ENCODE data around the gene TOMM40.
"Not testable (repeated sequence)": the region's sequence is repeated elsewhere in the genome, so short reads cannot be mapped to it uniquely, and the experiment has no call there.

Gene TOMM40

DNA sequence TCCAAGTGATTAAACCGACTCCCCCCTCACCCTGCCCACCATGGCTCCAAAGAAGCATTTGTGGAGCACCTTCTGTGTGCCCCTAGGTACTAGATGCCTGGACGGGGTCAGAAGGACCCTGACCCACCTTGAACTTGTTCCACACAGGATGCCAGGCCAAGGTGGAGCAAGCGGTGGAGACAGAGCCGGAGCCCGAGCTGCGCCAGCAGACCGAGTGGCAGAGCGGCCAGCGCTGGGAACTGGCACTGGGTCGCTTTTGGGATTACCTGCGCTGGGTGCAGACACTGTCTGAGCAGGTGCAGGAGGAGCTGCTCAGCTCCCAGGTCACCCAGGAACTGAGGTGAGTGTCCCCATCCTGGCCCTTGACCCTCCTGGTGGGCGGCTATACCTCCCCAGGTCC is 16.6 kb downstream of the TOMM40 start:
- TF ChIP-seq, protein P1, sequence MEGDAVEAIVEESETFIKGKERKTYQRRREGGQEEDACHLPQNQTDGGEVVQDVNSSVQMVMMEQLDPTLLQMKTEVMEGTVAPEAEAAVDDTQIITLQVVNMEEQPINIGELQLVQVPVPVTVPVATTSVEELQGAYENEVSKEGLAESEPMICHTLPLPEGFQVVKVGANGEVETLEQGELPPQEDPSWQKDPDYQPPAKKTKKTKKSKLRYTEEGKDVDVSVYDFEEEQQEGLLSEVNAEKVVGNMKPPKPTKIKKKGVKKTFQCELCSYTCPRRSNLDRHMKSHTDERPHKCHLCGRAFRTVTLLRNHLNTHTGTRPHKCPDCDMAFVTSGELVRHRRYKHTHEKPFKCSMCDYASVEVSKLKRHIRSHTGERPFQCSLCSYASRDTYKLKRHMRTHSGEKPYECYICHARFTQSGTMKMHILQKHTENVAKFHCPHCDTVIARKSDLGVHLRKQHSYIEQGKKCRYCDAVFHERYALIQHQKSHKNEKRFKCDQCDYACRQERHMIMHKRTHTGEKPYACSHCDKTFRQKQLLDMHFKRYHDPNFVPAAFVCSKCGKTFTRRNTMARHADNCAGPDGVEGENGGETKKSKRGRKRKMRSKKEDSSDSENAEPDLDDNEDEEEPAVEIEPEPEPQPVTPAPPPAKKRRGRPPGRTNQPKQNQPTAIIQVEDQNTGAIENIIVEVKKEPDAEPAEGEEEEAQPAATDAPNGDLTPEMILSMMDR (IDR thresholded peaks at IDR 0.05; ENCODE audit: low read depth, low read length, missing control alignments) = no peak
- H3K4me3 ChIP-seq (replicated peaks; ENCODE audit: low read depth, low read length) = no peak overlapping the region
- DNase-seq (ENCODE audit: extremely low read depth, low read depth) = no peak

DNA sequence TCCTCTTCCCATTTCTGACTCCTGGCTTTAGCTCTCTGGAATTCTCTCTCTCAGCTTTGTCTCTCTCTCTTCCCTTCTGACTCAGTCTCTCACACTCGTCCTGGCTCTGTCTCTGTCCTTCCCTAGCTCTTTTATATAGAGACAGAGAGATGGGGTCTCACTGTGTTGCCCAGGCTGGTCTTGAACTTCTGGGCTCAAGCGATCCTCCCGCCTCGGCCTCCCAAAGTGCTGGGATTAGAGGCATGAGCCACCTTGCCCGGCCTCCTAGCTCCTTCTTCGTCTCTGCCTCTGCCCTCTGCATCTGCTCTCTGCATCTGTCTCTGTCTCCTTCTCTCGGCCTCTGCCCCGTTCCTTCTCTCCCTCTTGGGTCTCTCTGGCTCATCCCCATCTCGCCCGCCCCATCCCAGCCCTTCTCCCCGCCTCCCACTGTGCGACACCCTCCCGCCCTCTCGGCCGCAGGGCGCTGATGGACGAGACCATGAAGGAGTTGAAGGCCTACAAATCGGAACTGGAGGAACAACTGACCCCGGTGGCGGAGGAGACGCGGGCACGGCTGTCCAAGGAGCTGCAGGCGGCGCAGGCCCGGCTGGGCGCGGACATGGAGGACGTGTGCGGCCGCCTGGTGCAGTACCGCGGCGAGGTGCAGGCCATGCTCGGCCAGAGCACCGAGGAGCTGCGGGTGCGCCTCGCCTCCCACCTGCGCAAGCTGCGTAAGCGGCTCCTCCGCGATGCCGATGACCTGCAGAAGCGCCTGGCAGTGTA is 17.2 kb downstream of the TOMM40 start:
- TF ChIP-seq, protein P1 (IDR thresholded peaks at IDR 0.05; ENCODE audit: low read depth, low read length, missing control alignments) = no peak
- no peak overlapping the region for H3K4me3 ChIP-seq (replicated peaks; ENCODE audit: low read depth, low read length)
- DNase-seq (ENCODE audit: extremely low read depth, low read depth) = no peak

DNA sequence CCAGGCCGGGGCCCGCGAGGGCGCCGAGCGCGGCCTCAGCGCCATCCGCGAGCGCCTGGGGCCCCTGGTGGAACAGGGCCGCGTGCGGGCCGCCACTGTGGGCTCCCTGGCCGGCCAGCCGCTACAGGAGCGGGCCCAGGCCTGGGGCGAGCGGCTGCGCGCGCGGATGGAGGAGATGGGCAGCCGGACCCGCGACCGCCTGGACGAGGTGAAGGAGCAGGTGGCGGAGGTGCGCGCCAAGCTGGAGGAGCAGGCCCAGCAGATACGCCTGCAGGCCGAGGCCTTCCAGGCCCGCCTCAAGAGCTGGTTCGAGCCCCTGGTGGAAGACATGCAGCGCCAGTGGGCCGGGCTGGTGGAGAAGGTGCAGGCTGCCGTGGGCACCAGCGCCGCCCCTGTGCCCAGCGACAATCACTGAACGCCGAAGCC is 17.8 kb downstream of the TOMM40 start:
- DNase-seq (ENCODE audit: extremely low read depth, low read depth) = no peak
- TF ChIP-seq, protein P1 (IDR thresholded peaks at IDR 0.05; ENCODE audit: low read depth, low read length, missing control alignments) = no peak

DNA sequence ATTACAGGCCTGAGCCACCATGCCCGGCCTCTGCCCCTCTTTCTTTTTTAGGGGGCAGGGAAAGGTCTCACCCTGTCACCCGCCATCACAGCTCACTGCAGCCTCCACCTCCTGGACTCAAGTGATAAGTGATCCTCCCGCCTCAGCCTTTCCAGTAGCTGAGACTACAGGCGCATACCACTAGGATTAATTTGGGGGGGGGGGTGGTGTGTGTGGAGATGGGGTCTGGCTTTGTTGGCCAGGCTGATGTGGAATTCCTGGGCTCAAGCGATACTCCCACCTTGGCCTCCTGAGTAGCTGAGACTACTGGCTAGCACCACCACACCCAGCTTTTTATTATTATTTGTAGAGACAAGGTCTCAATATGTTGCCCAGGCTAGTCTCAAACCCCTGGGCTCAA is 18.7 kb downstream of the TOMM40 start:
- no peak for DNase-seq (ENCODE audit: extremely low read depth, low read depth)
- TF ChIP-seq, protein P1 (IDR thresholded peaks at IDR 0.05; ENCODE audit: low read depth, low read length, missing control alignments) = no peak
- H3K4me3 ChIP-seq (replicated peaks; ENCODE audit: low read depth, low read length) = no peak overlapping the region

More for the DNA sequence above, 17.8 kb downstream of the TOMM40 start:
- no peak overlapping the region for H3K4me3 ChIP-seq (replicated peaks; ENCODE audit: low read depth, low read length)

DNA sequence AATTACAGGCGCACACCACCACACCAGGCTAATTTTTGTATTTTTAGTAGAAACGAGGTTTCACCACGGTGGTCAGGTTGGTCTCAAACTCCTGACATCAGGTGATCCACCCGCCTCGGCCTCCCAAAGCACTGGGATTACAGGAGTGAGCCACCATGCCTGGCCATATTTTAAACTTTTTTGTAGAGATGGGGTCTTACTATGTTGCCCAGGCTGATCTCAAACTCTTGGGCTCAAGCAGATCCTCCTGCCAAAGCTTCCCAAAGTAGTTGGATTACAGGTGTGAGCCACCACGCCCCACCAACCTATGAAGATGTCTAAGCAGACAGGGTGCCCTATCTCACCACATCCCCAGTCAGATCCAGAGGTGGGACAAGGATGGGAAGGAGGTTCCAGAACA is 20.8 kb downstream of the TOMM40 start:
- not testable (repeated sequence) for DNase-seq (ENCODE audit: extremely low read depth, low read depth); H3K4me3 ChIP-seq (replicated peaks; ENCODE audit: low read depth, low read length)

DNA sequence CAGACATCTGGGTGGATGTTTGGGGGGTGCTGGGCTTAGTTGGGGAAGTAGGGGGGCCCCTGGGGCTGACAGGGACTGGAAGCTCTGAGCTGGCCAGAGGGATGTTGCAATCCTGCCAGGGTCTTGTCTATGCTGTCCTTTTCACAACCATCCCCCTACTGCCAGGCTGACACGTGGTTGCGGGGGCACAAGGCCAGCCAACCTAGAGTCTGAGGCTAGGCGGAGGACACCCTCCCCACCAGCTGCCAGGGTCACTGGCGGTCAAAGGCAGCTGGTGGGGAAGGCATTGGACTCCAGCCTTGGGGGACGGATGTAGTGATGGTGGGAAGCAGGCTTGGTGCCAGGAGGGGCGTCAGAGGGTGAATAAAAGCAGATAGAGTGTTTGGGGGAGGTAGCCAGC is 21.8 kb downstream of the TOMM40 start:
- H3K4me3 ChIP-seq (replicated peaks; ENCODE audit: low read depth, low read length) = no peak overlapping the region
- DNase-seq (ENCODE audit: extremely low read depth, low read depth) = no peak
- TF ChIP-seq, protein P1 (IDR thresholded peaks at IDR 0.05; ENCODE audit: low read depth, low read length, missing control alignments) = no peak

DNA sequence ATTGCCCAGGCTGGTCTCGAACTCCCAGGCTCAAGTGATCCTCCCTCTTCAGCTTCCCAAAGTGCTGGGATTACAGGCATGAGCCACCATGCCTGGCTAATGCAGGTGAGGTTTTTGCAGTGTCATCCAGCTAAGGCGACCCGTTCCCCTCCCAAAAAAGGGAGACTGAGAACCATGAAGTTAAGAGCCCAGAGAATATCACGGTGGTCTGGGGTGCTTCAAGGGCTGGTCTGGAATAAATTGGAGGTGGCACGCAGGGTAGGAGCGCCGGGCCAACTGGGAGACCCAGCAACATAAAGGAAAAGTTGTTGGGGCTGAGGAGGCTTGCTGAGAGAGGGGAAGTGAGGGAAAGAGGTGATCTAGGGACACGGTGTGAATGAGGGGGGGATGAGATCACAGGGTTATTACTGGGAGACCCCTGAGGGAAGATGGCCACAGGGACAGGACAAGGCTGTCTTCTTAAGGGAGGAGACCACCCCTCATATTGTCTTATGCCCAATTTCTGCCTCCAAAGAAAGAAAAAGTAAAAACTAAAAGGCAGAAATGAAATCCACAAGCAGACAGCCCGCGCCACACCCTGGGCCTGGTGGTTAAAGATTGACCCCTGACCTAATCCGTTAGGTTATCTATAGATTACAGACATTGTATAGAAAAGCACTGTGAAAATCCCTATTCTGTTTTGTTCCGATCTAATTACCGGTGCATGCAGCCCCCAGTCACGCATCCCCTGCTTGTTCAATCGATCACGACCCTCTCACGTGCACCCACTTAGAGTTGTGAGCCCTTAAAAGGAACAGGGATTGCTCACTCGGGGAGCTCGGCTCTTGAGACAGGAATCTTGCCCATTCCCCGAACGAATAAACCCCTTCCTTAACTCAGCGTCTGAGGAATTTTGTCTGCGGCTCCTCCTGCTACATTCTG is 22.7 kb downstream of the TOMM40 start:
- DNase-seq (ENCODE audit: extremely low read depth, low read depth) = not testable (repeated sequence)
- H3K4me3 ChIP-seq (replicated peaks; ENCODE audit: low read depth, low read length) = peak overlapping the region; percentile 50

DNA sequence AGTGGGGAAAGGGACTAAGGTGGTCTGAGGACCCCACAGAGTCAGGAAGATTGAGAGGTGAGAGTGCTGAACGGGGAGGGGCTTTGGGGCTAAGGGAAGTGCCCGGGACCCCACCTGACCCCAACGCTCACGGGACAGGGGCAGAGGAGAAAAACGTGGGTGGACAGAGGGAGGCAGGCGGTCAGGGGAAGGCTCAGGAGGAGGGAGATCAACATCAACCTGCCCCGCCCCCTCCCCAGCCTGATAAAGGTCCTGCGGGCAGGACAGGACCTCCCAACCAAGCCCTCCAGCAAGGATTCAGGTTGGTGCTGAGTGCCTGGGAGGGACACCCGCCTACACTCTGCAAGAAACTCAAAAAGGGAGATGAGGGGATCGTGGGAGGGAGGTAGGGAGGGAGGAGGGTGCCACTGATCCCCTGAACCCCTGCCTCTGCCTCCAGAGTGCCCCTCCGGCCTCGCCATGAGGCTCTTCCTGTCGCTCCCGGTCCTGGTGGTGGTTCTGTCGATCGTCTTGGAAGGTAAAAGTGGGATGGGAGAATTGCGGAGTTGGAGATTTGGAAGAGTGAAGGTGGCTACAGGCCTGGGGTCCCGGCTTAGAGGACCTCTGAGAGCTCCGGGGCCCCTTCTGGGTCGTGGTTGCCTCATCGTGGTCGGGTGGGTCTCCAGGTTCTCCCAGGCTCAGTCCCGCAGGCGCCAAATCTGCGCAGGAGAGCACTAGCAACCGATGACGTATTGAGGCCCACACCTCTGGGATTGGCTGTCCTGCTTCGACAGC is 23.6 kb downstream of the TOMM40 start, which contains the start of gene APOC1:
Gene APOC1 (plus strand): TSS at position 176 of the 774 bp plus-strand sequence. CDS start 284 bp downstream, at position 460.
- peak; percentile 77 for DNase-seq (ENCODE audit: extremely low read depth, low read depth)

More for the DNA sequence above, 23.6 kb downstream of the TOMM40 start, which contains the start of gene APOC1:
- peak within 1 kb of the TSS; percentile 50 for H3K4me3 ChIP-seq (replicated peaks; ENCODE audit: low read depth, low read length)
